HUDEP-2 (cell line): ENCODE results near the gene TOR1B.
"Not testable (repeated sequence)": the region's sequence is repeated elsewhere in the genome, so short reads cannot be mapped to it uniquely, and the experiment has no call there.

Experiments used
- DNase-seq, 76 experiments: peaks; one replicate each; lab custom pipeline; 2025; ENCODE audit not compliant: unreplicated experiment in 76 of 76; lab: John Stamatoyannopoulos, UW

The TOR1B gene

GRCh38 chr9:129802833-129803675 is at the start of gene TOR1B:
TOR1B (plus strand) TSS chr9:129803184; CDS start chr9:129803213, 29 bp downstream.
- DNase-seq, result peak in 74 of 76 experiments; percentile 17 to 93 (median 83)

DNA sequence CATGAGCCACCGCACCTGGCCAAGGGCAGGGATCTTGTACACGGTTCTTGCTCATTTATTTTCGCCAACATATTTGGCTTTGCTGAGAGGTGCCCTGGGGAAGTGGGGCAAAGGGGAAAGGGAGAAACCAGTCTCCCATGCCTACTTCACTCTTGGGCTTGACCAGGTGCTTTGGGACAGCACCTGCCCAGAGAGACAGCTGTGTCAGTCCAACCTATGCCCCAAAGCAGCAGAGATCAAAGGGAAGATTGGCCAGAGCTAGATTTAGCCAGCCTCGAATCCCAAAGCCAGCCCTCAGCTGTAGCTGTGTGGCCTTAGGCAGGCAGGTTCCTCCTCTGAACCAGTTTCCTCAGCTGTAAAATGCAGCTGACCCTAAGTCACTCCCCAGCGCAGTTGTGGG is 47.8 kb upstream of the TOR1B start:
- no peak for DNase-seq

- DNase-seq, result no peak
Measured at GRCh38 chr9:129756191-129756590, 46.8 kb upstream of the TOR1B start.

- DNase-seq, result peak in 1 of 76 experiments; percentile 10
Measured at GRCh38 chr9:129757045-129757444, 45.9 kb upstream of the TOR1B start.

DNA sequence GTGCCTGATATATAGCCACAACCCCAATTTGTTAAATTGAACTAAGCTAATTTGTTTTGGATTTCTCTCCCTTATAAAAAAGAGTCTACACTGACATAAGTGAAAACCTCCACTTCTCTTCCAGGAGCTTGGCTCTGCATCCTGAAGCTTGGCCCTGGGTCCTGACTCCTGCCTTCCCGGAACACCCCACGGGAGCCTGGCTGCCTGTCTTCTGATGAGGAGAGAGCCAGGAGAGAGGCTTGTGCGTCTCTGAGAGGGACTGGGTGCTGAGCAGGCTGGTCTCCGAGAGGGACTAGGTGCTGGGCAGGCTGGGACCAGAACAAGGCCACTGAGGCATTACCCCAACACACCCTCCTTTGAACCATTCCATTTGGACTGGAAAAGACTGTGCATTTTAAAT is 43.7 kb upstream of the TOR1B start:
- DNase-seq, result no peak

GRCh38 chr9:129759804-129760502 is 43.0 kb upstream of the TOR1B start:
- peak in 1 of 76 experiments; percentile 9 for DNase-seq

DNA sequence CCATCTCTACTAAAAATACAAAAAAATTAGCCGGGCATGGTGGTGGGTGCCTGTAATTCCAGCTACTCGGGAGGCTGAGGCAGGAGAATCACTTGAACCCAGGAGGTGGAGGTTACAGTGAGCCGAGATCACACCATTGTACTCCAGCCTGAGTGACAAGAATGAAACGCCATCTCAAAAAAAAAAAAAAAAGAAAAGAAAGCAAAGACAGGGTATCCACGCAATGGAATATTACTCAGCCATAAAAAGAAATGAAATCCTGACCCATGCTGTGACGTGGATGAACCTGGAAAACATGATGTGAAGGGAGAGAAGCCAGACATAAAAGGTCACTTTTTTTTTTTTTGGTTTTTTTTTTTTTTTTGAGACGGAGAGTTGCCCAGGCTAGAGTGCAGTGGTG is 42.2 kb upstream of the TOR1B start:
- not testable (repeated sequence) for DNase-seq

- DNase-seq, result no peak
Measured at GRCh38 chr9:129761293-129761900, 41.6 kb upstream of the TOR1B start.

DNA sequence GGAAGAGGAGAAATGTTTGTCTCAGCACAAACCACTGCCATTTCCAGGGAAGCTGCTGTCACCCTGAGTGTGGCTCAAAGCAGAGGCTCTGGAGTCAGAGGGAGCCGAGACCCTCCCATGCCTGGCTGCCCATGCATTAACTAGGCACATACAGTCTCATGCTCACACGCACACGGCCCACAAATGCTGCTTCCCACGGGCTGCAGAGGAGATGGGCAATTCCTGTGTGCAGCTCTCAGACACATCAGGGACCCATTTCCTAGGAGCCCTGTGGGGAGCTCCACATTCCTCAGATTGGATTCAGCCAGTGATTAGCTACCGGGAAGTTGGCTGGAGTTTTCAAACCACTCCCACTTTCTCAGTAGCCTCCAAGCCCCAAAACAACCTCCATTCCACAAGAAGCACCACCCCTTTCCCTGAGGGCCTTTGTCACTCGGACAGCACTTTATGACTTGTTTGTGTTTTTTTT is 41.0 kb upstream of the TOR1B start:
- no peak for DNase-seq

DNA sequence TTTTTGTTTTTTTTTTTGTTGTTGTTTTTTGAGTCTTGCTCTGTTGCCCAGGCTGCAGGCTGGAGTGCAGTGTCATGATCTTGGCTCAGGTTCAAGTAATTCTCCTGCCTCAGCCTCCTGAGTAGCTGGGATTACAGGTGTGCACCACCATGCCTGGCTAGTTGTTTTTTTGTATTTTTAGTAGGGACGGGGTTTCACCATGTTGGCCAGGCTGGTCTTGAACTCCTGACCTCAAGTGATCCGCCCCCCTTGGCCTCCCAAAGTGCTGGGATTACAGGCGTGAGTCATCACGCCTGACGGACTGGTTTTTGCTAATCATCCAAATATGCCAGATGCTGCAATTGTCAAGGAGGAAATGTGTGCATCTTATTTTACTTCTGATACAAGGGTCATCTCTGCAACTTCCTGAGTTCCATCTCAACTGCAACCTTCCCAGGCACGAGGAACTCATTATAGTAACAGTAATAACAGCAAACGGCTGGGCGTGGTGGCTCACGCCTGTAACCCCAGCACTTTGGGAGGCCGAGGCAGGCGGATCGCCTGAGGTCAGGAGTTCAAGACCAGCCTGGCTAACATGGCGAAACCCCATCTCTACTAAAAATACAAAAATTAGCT is 40.5 kb upstream of the TOR1B start:
- not testable (repeated sequence) for DNase-seq

GRCh38 chr9:129762985-129763926 is 39.7 kb upstream of the TOR1B start:
- no peak for DNase-seq

DNA sequence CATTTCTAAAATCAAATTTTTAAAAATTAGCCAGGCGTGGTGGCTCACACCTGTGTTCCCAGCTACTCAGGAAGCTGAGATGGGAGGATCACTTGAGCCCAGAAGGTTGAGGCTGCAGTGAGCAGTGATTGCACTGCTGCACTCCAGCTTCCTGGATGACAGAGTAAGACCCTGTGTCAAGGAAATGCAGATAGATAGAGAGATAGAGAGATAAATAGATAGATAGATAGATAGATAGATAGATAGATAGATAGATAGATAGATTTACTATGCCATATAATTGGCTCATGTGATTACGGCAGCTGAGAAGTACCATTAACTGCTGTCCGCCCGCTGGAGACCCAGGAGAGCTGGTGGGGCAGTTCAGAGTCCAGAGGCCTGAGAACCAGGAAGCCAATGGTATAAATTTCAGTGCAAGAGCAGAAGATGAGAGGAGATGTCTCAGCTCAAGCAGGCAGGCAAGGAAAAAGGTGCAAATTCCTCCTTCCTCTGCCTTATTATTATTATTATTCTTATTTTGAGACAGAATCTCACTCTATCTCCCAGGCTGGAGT is 37.1 kb upstream of the TOR1B start:
- no peak for DNase-seq

DNA sequence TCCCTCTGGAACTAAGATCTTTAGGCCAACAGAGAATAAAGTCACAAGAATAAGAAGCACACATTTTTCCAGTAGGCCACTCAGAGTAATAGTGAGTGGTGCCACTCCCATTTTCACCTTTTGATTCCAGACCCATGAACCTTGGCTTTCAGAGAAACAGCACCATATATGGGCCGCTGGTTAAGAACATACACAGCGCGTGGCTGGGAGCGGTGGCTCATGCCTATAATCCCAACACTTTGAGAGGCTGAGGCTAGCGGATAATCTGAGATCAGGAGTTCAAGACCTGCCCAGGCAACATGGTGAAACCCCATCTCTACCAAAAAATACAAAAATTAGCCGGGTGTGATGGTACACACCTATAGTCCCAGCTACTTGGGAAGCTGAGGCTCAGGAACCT is 34.5 kb upstream of the TOR1B start:
- no peak for DNase-seq

- DNase-seq, result peak in 73 of 76 experiments; percentile 33 to 93 (median 76)
Measured at GRCh38 chr9:129769669-129770068, 33.3 kb upstream of the TOR1B start.

- no peak for DNase-seq
Measured at GRCh38 chr9:129770741-129771140, 32.2 kb upstream of the TOR1B start.

DNA sequence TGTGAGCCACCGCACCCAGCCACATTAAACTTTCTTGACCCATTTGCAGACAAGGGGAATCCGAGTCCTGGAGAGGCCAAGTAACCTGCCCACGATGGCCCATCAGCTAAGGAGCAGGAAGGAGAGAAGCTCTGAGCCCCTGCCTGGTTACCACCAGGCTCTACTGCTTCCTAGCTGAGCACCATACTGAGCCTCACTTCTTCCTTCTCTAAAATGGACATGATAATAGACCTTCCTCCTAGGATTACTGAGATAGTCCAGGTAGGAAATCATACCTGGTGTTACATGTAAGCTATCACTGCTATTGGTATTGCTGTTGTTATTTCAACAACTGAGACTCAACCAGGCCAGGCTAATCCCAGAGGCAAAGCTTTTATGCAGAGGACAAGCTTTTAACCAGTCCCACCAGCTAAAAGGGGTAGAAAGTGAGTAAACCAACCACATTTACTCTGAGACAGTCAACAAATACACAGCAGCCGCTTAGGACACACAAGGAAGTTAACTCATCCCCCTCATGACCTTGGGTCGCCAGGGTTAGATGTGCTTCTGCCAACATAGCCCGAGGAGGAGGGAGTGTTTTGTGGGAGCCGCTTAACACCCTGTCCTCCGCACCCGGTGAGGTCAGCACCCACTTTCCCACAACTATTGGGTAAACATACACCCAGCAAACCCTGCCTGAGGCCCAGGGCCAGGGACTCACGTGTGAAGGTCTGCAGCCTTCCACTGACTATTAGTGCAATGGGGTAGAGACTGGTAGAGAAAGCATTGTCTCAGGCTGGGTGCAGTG is 29.5 kb upstream of the TOR1B start:
- peak in 5 of 76 experiments; percentile 18 to 30 (median 27) for DNase-seq

DNA sequence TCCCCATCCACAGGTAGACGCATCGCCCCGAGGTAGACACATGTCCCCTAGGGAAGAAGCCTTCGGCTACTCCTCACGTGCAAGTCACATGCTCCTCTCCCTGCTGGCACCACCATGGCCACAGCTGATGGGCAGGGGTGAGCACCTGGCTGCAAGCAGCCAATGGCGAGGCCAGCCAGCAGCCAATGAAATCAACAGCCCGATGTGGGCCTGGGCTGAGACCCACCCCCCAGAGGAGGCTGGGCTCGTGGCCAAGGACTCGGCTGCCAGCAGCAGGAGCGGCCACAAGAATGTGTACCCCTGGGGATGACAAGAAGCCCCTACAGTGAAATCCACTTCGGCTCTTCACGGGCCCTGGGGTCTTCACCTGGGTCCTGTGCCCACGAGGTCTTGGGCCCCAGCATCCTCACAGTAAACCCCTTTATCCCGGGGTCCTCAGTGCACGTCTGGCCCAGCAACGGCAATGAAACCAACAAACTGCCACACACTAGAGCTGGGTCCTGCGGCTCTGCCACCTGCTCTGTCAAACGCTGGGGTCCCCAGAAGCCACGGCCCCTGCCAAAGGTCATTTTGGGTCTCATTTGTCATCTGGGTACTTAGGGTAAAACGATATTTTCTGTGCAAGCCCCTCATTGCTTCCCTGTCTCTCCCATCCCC is 28.1 kb upstream of the TOR1B start:
- DNase-seq, result no peak

- DNase-seq, result no peak
Measured at GRCh38 chr9:129775448-129775798, 27.6 kb upstream of the TOR1B start.
